GM04504 (cell line): ENCODE results near the gene LRP6.
"Not testable (repeated sequence)": the region's sequence is repeated elsewhere in the genome, so short reads cannot be mapped to it uniquely, and the experiment has no call there.

Experiments used
- DNase-seq: peaks from one replicate; pipeline ENCODE4 v3.0.0-alpha.2; 2012; ENCODE audit warnings: low read depth

LRP6 gene

DNA sequence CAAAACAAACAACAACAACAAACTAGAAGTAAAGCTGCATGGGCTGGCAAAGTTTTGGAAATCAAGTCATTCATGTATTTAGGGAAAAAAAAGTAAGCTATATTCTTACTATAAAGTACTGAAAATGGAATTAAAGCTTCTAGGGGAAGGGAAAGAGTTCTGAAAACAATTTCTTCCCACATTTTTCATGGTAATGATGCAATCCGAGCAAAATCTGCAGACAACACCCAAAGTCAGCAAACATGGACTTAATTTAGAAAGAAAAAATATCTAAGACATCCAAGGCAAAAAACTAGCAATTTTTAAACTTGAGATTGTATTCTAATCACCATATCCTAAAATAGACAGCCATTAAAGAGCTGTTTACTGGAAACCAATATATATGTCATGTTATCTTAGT, 86.3 kb downstream of the LRP6 start:
- DNase-seq: no peak

DNA sequence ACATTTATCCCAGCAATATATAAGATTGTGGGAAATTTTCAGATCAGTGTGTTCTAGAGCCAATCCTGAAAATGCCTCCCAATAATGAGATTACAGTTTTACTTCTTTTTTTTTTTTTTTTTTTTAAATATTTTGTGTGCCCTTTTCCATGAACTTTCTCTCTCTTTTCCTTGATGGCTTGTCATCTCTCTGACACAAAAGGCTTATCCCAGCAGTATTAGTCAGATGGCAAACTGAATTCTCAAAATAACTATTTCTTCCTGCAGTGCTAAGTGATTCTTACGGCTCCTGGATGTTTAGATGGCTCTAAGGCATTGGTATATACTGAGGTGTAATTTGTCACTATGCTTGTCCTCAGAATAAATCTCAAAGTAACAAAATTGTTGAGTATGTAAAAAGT, 86.7 kb downstream of the LRP6 start:
- no peak for DNase-seq

DNA sequence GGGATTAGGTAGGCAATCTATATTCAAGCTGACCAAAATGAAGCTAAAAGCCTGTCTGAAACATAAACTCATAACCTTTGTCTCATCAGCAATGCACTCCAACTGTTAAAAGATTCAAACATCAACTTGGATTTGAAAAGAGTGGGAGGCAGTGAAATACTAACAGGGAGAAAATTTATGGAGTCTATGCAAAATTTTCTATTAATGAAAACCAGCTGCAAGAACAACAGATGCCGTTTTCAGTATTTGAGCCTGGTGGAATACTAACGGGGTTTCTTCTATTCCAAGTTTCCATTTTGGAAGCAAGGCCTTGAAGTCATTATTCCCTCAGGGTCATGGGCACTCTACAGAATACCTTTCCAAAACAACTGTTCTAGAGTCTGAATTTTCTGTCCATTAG, 88.3 kb downstream of the LRP6 start:
- DNase-seq: no peak

DNA sequence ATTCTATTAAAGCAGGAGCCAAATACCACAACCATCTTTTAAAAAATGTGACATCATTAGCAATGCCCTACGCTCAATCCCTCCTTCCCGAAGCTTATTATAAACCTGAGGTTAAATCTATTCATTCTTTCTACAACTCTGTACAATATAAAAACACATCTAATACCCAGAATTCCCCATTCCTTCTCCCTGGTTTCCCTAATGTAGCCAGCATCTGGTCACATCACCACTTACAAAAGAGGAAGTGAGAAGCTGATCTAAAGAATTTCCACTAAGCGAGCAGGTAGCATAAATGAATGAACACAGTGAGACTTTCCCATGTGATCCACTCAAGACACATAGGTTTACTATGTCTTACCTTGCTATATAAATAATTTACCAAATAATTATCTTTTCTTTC, 90.4 kb downstream of the LRP6 start:
- DNase-seq: no peak

DNA sequence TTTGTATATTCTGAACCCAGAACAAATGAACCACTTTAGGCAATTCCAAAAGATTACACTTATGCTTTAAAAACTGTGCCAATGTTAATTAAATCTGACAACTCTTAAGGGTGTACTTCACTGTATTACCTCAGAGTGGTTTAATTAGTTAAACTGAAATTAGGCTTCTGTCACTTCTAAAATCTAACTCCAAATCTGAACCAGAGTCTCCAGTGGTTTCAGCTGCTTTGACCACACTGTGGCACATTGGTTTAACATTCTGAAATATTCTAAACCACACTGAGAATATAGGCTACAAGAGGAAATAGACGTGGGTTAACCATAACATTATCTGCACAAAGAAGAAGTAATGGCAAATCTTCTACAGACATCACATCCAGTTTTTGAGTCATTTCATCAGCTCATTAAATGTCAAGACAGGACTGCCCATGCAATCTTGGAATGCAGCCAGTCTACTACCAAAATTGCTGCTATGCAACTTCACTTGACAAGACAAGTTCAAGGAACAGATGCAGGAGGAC, 94.8 kb downstream of the LRP6 start:
- DNase-seq: peak; percentile 59

GRCh38 chr12:12167847-12168246, 99.0 kb downstream of the LRP6 start:
- DNase-seq: no peak

DNA sequence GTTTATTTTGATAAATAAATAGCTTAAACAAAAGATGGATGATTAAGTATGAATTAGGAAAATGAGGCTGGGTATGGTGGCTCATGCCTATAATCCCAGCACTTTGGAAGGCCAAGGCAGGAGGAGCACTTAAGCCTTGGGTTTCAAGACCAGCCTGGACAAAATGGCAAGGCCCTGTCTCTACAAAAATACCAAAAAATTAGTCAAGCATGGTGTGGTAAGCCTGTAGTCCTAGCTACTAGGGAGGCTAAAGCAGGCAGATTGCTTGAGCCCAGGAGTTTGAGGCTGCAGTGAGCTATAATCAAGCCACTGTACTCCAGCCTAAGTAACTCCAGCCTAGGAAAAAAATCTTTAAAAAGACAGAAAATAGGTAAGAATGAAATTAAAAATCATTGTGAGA, 100.1 kb downstream of the LRP6 start:
- no peak for DNase-seq

GRCh38 chr12:12159988-12160387, 106.9 kb downstream of the LRP6 start:
- DNase-seq: no peak

DNA sequence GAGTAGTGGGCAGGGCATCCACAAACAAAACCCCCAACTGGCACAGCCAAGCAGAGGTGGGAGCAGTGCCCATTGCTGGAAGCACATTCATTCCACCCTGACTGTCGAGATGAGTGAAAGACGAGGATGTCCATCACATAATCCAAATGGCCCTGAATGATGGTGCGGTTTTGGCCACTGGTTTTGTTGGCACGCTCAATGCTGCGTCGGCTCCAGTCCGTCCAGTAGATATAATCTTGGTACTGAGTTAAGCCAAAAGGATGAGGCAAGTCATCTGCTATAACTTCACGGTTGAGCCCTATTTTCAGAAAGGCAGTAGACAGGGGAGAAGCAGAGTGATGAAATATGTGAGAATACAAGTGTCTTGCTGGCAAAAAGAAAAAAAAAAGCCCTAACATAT, 108.0 kb downstream of the LRP6 start:
- DNase-seq: no peak

GRCh38 chr12:12157424-12157823, 109.4 kb downstream of the LRP6 start:
- no peak for DNase-seq

- no peak for DNase-seq
Measured at GRCh38 chr12:12156828-12157227, 110.0 kb downstream of the LRP6 start.

- no peak for DNase-seq
Measured at GRCh38 chr12:12156116-12156515, 110.7 kb downstream of the LRP6 start.

- no peak for DNase-seq
Measured at GRCh38 chr12:12153596-12153995, 113.2 kb downstream of the LRP6 start.

DNA sequence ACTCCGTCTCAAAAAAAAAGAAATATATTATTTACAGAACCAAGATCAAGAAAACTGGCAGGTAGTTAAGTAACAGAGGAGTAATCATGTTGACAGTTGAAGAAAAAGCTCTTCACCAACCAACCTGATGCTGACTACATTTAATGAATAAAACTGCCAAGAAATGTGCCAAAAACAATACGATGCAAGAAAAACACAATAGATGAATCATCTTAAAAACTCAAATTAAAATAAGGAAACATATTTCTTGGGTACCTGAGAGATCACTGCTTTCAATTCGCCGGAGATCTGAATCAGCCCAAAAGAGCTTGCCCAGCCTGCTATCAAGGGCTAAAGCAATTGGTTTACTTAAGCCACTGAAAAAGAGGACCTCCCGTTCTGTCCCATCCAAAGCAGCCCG, 119.7 kb downstream of the LRP6 start:
- DNase-seq: no peak

GRCh38 chr12:12144531-12144930, 122.3 kb downstream of the LRP6 start:
- DNase-seq: not testable (repeated sequence)

GRCh38 chr12:12141000-12141399, 125.8 kb downstream of the LRP6 start:
- DNase-seq: no peak

GRCh38 chr12:12138203-12139154, 128.4 kb downstream of the LRP6 start:
- no peak for DNase-seq

DNA sequence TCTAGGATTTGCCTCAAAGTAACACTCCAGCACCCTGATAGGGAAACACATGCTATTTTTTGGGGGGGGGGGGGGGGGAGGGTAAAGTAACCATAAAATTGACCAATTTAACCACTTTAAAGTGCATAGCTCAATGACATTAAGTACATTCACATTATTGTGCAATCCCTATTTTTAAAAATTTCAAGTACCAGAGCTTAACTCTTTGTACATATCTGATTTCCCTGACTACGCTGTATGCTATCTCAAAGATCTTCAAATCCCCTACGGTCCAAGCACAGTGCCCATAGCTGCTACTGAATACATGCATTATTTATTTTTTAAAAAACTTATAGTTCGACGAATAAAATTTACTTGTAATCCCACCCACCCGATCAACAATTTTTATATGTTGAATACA, 133.1 kb downstream of the LRP6 start:
- DNase-seq: no peak

GRCh38 chr12:12133259-12133658, 133.6 kb downstream of the LRP6 start:
- no peak for DNase-seq

GRCh38 chr12:12128670-12129069, 138.2 kb downstream of the LRP6 start:
- DNase-seq: no peak

DNA sequence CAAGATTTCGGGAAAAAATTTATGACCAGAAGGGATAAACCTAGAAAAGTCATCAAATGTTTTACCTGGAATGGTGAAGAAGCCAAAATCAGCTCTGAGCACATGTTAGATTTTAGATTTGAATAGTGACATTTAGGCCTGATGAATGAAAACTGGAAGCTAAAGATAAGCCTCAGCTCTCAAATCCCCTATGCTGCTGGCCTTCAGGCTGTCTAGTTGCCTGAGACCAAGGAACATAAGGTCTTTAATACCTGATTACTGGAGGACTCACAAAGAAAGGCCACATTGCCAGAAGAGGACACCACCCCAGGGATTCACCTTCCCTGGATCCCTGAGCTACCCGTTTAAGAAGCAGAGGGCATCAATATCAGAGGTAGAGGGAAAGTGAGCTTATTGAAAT, 139.5 kb downstream of the LRP6 start:
- no peak for DNase-seq

DNA sequence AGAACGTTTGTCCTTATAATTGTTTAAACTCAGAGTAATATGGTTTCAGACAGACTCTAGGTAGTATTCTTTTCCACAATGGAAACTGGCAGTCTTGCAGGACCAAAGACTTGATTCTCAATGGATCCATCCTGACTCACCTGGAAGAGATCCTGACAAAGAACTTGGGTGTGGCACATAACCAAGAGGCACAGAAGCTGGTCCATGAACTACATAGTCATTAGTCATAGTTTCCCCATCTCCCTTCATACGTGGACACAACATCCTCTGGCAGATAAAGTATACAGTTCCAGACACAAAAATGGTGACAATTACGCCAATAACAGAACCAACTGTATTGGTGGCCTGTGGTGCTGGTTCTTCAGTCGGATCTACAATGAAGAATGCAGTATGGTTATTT, 140.3 kb downstream of the LRP6 start:
- no peak for DNase-seq

DNA sequence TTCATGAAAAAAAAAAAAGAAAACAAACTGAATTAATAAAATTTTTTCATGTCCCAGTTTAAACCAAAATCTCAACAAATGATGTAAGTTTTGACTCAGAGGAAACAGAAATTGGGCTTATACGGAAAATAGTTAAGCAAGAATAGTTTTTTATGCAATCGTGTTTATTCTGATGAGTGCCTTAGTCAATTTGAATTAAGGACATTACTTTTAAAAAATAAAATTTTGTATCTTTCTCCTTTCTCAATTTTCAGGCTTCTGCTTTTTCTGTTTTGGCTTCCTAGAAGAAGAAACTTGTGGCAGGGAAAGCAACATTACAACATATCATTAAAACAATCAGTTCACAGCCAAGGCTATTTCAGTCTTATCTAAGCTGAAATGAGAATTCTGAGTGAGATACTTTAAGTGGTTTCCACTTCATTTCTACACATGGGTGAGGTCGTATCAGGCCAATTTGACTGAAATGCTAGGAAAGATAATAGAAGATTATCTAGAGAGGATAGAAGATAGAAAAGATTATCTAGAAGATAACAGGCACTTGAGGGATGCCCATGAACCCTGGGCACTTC, 143.7 kb downstream of the LRP6 start:
- DNase-seq: no peak

DNA sequence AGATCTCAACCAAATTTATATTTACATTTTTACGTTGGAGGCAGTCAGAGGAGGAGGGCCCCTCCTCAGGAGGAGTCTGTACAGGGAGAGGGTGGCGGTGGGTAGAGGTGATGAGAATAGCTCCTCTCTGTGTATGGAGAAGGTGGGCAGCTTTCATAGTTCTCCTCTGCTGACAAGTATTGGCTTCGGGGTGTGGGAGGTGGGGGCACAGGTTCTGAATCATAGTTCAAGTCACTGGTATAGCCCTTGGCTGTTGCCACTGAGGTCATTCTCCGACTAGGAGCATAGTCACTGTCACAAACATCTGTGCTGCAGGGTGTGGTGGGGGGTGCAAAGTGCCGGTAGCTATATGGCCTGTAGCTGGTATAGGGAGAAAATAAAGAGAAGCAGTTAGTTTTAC, 145.8 kb downstream of the LRP6 start:
- DNase-seq: no peak
